K562 (cell line): ENCODE data around the gene LSM4. TPM values are rescaled to one million over a fixed set of nuclear protein-coding genes. Genes with fewer than 3 reads are reported as not detected.

ENCODE experiments used
- GABPA ChIP-seq: fragments of 200-800 bp; sonication (Bioruptor generic); conservative IDR thresholded peaks from 2 replicates; pipeline ENCODE4 v1.6.1; 2016; ENCODE audit warnings: low read depth, missing genetic modification characterization, missing compliant biosample characterization
- HDAC1 ChIP-seq, 2 experiments: fragments of 450-650 bp; IDR thresholded peaks; 2 replicates each; pipeline ENCODE4 v1.6.1; 2016 to 2017; ENCODE audit warnings: inconsistent platforms in 1 of 2, mild to moderate bottlenecking in 1 of 2, moderate library complexity in 1 of 2
- KDM4B ChIP-seq, 2 experiments: fragments of 450-650 bp in 1 of 2; sonication (generic) in 1 of 2; IDR thresholded peaks; 2 replicates each; pipeline ENCODE4 v1.6.1; 2016 to 2017; ENCODE audit warnings: borderline replicate concordance in 2 of 2, antibody characterized with exemption in 1 of 2, low read depth in 1 of 2, mild to moderate bottlenecking in 1 of 2
- NCOA2 ChIP-seq, 2 experiments: fragments of 450-650 bp; IDR thresholded peaks; 2 replicates each; pipeline ENCODE4 v1.6.1; 2018; ENCODE audit warnings: mild to moderate bottlenecking in 2 of 2, moderate library complexity in 1 of 2; ENCODE audit not compliant: partially characterized antibody in 2 of 2
- NEUROD1 ChIP-seq: fragments of 150-350 bp; IDR thresholded peaks from 2 replicates; pipeline ENCODE4 v1.6.1; 2014; ENCODE audit warnings: borderline replicate concordance, low read length, low read depth; ENCODE audit not compliant: partially characterized antibody
- PKNOX1 ChIP-seq: fragments of 450-650 bp; IDR thresholded peaks from 2 replicates; pipeline ENCODE4 v1.6.1; 2016
- RFX7 ChIP-seq: fragments of 250-450 bp; sonication (Bioruptor Pico); IDR thresholded peaks from 2 replicates; pipeline ENCODE4 v1.5.1; 2021; ENCODE audit warnings: mild to moderate bottlenecking
- SAP30 ChIP-seq: fragments of 200-600 bp; sonication (generic); IDR thresholded peaks from 2 replicates; pipeline ENCODE4 v1.6.1; 2012; ENCODE audit warnings: borderline replicate concordance, low read depth, mild to moderate bottlenecking, moderate library complexity, low read length, control low read depth, inconsistent platforms; ENCODE audit not compliant: insufficient read depth, poor library complexity, severe bottlenecking
- SMARCA5 ChIP-seq: fragments of 450-650 bp; IDR thresholded peaks from 2 replicates; pipeline ENCODE4 v1.6.1; 2016
- TCF3 ChIP-seq: sonication (generic); formaldehyde crosslinking; IDR thresholded peaks from 2 replicates; pipeline ENCODE4 v1.4.0; 2020; ENCODE audit warnings: mild to moderate bottlenecking, missing genetic modification reagents
- UBTF ChIP-seq, 2 experiments: IDR thresholded peaks; 2 replicates each; pipeline ENCODE4 v1.6.1; 2012; ENCODE audit warnings: improper control_type of control experiment in 2 of 2, low read depth in 2 of 2, low read length in 2 of 2, borderline replicate concordance in 1 of 2
- USF1 ChIP-seq: sonication (generic); formaldehyde crosslinking; IDR thresholded peaks from 2 replicates; pipeline ENCODE4 v1.9.0; 2022; ENCODE audit warnings: mild to moderate bottlenecking, missing genetic modification reagents
- ZNF444 ChIP-seq: fragments of 250-450 bp; sonication (Bioruptor Pico); IDR thresholded peaks from 2 replicates; pipeline ENCODE4 v1.4.0; 2020; ENCODE audit warnings: mild to moderate bottlenecking, moderate library complexity
- ZNF766 ChIP-seq: fragments of 200-800 bp; sonication (Bioruptor generic); conservative IDR thresholded peaks from 2 replicates; pipeline ENCODE4 v1.6.1; 2016; ENCODE audit warnings: missing genetic modification characterization, missing compliant biosample characterization
- polyA plus RNA-seq, 8 experiments: library from polyadenylated mRNA; depleted of rRNA in 4 of 8; stranded (reverse) in 5 of 8; unstranded in 3 of 8; fragments of >200 nt; fragmentation: Nextera tagmentation in 2 of 8; fragmentation: Illumina TruSeq in 1 of 8; extraction: Ambion mirVana in 2 of 8; extraction: Trizol in 1 of 8; gene quantifications; 2 replicates each; pipeline versions ENCODE4 v1.2.1 to v1.2.3, GENCODE V29; 2011 to 2014; ENCODE audit warnings: inconsistent platforms in 1 of 8, missing spikeins in 1 of 8
- total RNA-seq, 7 experiments: library from RNA; depleted of rRNA in 6 of 7; stranded (reverse); fragments of >200 nt in 6 of 7; fragmentation: Illumina TruSeq in 2 of 7; extraction: Trizol in 2 of 7; gene quantifications; 2 replicates each; pipeline versions ENCODE4 v1.2.1 to v1.2.3, GENCODE V29; 2011 to 2021; ENCODE audit warnings: low replicate concordance in 1 of 7
- TF ChIP-seq, protein P1 (sequence below): fragments of 450-650 bp; IDR thresholded peaks from 2 replicates; pipeline ENCODE4 v1.6.1; 2017; ENCODE audit warnings: antibody characterized with exemption
- TF ChIP-seq, protein P2 (sequence below): fragments of 250-450 bp; sonication (Bioruptor Pico); IDR thresholded peaks from 2 replicates; pipeline ENCODE4 v1.8.0; 2022; ENCODE audit warnings: moderate library complexity, mild to moderate bottlenecking, inconsistent platforms

LSM4 gene
- total and polyA plus RNA-seq, 9 of the 15 experiments (the other 6 are each of a cell fraction or from before 2014, with no cell fraction given) = 11.9 to 763 (median 202) TPM

- TF ChIP-seq TCF3 (CRISPR knock-in tag) (0 out of 2 replicates have a peak, but pooled peaks have one; percentile 8), NEUROD1 (peak; percentile 58), ZNF444 (CRISPR knock-in tag) (no peak), SMARCA5 (no peak), UBTF (IDR thresholded peaks at IDR 0.05; ENCODE audit: borderline replicate concordance in 1 of 2, low read depth in 2 of 2, low read length in 2 of 2) (no peak), PKNOX1 (peak; percentile 42), GABPA (tag) (peak; percentile 84), USF1 (CRISPR knock-in tag) (peak; percentile 96), SAP30 (peak; percentile 63), ZNF766 (CRISPR knock-in tag) (no peak), KDM4B (IDR thresholded peaks at IDR 0.05; ENCODE audit: borderline replicate concordance in 2 of 2, low read depth in 1 of 2) (peak in 1 of 2 experiments; percentile 89; a peak in 1 of 4 replicates), HDAC1 (IDR thresholded peaks at IDR 0.05) (peak in 1 of 2 experiments; percentile 85; a peak in 2 of 4 replicates), NCOA2 (IDR thresholded peaks at IDR 0.05; ENCODE audit: partially characterized antibody in 2 of 2) (no peak), RFX7 (no peak)
- TF ChIP-seq, protein P1, sequence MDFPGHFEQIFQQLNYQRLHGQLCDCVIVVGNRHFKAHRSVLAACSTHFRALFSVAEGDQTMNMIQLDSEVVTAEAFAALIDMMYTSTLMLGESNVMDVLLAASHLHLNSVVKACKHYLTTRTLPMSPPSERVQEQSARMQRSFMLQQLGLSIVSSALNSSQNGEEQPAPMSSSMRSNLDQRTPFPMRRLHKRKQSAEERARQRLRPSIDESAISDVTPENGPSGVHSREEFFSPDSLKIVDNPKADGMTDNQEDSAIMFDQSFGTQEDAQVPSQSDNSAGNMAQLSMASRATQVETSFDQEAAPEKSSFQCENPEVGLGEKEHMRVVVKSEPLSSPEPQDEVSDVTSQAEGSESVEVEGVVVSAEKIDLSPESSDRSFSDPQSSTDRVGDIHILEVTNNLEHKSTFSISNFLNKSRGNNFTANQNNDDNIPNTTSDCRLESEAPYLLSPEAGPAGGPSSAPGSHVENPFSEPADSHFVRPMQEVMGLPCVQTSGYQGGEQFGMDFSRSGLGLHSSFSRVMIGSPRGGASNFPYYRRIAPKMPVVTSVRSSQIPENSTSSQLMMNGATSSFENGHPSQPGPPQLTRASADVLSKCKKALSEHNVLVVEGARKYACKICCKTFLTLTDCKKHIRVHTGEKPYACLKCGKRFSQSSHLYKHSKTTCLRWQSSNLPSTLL = no peak
- TF ChIP-seq, protein P2, sequence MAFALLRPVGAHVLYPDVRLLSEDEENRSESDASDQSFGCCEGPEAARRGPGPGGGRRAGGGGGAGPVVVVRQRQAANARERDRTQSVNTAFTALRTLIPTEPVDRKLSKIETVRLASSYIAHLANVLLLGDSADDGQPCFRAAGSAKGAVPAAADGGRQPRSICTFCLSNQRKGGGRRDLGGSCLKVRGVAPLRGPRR = no peak
These were observed 18.4 kb upstream of the LSM4 start (continued) for GRCh38 chr19:18340990-18341868.
